NT2/D1 (cell line): Measurements from ENCODE around the gene PHPT1.
"Not testable (repeated sequence)": the region's sequence is repeated elsewhere in the genome, so short reads cannot be mapped to it uniquely, and the experiment has no call there.

Experiments used
- SUZ12 ChIP-seq: IDR thresholded peaks from 2 replicates; pipeline ENCODE4 v1.6.1; 2011; ENCODE audit not compliant: insufficient read length, insufficient read depth; ENCODE audit errors: extremely low read depth
- YY1 ChIP-seq: IDR thresholded peaks from 2 replicates; pipeline ENCODE4 v1.6.1; 2011; ENCODE audit not compliant: insufficient read length, insufficient read depth
- ZNF274 ChIP-seq: IDR thresholded peaks from 2 replicates; pipeline ENCODE4 v1.6.1; 2011; ENCODE audit warnings: mild to moderate bottlenecking, low read depth, low read length

DNA sequence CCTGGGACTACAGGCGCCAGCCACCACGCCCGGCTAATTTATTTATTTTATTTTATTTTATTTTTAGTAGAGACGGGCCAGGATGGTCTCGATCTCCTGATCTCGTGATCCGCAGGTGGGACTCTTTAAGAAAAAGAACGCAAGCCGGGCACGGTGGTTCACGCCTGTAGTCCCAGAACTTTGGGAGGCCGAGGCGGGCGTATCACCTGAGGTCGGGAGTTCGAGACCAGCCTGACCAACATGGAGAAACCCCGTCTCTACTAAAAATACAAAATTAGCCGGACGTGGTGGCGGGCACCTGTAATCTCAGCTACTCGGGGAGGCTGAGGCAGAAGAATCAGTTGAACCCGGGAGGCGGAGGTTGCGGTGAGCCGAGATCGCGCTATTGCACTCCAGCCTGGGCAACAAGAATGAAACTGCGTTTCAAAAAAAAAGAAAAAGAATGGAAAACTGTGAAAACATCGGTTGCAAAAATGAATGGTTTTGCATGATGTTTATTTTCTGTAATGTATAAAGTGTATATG is 17.8 kb downstream of the PHPT1 start:
- not testable (repeated sequence) for TF ChIP-seq ZNF274, YY1, SUZ12
